Measurements from ENCODE around the gene WASHC4.
A peak's percentile ranks its signal among the peaks of the same experiment; 100 is the strongest.

Gene WASHC4

GRCh38 chr12:105189293-105189692, 81.8 kb downstream of the WASHC4 start:
- no peaks in the 10 kb centered on the region for H3K9me3 Mint-ChIP-seq
- ATAC-seq (replicated peaks) (no peak), DNase-seq (no peak)
- H3K4me1 Mint-ChIP-seq (ENCODE audit: low read depth in 2 of 2) = peaks cover 3 to 4% of the 10 kb centered on the region in 2 donors
- no peaks in the 10 kb centered on the region for H3K27me3 Mint-ChIP-seq
- no peak overlapping the region for H3K27ac Mint-ChIP-seq
- H3K4me3 Mint-ChIP-seq = no peak overlapping the region
- peaks cover 52% of the 10 kb centered on the region for H3K36me3 Mint-ChIP-seq (ENCODE audit: insufficient read depth)

- H3K36me3 Mint-ChIP-seq (ENCODE audit: insufficient read depth) = peaks cover 55% of the 10 kb centered on the region
- DNase-seq (no peak), ATAC-seq (replicated peaks) (no peak)
- H3K27ac Mint-ChIP-seq = peak overlapping the region; percentile 6 to 42
- no peak overlapping the region for H3K4me3 Mint-ChIP-seq
- H3K27me3 Mint-ChIP-seq = no peaks in the 10 kb centered on the region
- H3K9me3 Mint-ChIP-seq = no peaks in the 10 kb centered on the region
- peaks cover 0 to 4% of the 10 kb centered on the region in 2 donors for H3K4me1 Mint-ChIP-seq (ENCODE audit: low read depth in 2 of 2)
Measured at GRCh38 chr12:105190530-105190929, 83.0 kb downstream of the WASHC4 start.

- ATAC-seq (replicated peaks) (no peak), DNase-seq (no peak)
- no peaks in the 10 kb centered on the region for H3K9me3 Mint-ChIP-seq
- no peaks in the 10 kb centered on the region for H3K27me3 Mint-ChIP-seq
- peaks cover 0 to 4% of the 10 kb centered on the region in 2 donors for H3K4me1 Mint-ChIP-seq (ENCODE audit: low read depth in 2 of 2)
- no peak overlapping the region for H3K27ac Mint-ChIP-seq
- H3K4me3 Mint-ChIP-seq = no peak overlapping the region
- peaks cover 42% of the 10 kb centered on the region for H3K36me3 Mint-ChIP-seq (ENCODE audit: insufficient read depth)
Measured at GRCh38 chr12:105192624-105193225, 85.2 kb downstream of the WASHC4 start.

GRCh38 chr12:105194947-105195346, 87.4 kb downstream of the WASHC4 start:
- H3K4me1 Mint-ChIP-seq (ENCODE audit: low read depth in 2 of 2) = peaks cover 0 to 4% of the 10 kb centered on the region in 2 donors
- no peaks in the 10 kb centered on the region for H3K9me3 Mint-ChIP-seq
- H3K27ac Mint-ChIP-seq = no peak overlapping the region
- ATAC-seq (replicated peaks) (no peak), DNase-seq (no peak)
- H3K4me3 Mint-ChIP-seq = no peak overlapping the region
- H3K27me3 Mint-ChIP-seq = no peaks in the 10 kb centered on the region
- H3K36me3 Mint-ChIP-seq (ENCODE audit: insufficient read depth) = peaks cover 37% of the 10 kb centered on the region

- Mint-ChIP-seq H3K36me3 (ENCODE audit: insufficient read depth) (peaks cover 34% of the 10 kb centered on the region), H3K27ac (peak overlapping the region in 1 of 2 donors; percentile 12), H3K27me3 (no peaks in the 10 kb centered on the region)
Measured at GRCh38 chr12:105196090-105196489, 88.6 kb downstream of the WASHC4 start.

GRCh38 chr12:105198961-105199360, 91.4 kb downstream of the WASHC4 start:
- ATAC-seq (replicated peaks) (no peak), DNase-seq (no peak)
- Mint-ChIP-seq H3K27ac (peak overlapping the region in 1 of 2 donors; percentile 82), H3K9me3 (no peaks in the 10 kb centered on the region), H3K4me1 (ENCODE audit: low read depth in 2 of 2) (no peaks in the 10 kb centered on the region), H3K27me3 (no peaks in the 10 kb centered on the region), H3K36me3 (ENCODE audit: insufficient read depth) (peaks cover 30% of the 10 kb centered on the region), H3K4me3 (no peak overlapping the region)

More at GRCh38 chr12:105196090-105196489, 88.6 kb downstream of the WASHC4 start:
- Mint-ChIP-seq H3K9me3 (no peaks in the 10 kb centered on the region), H3K4me1 (ENCODE audit: low read depth in 2 of 2) (no peaks in the 10 kb centered on the region), H3K4me3 (no peak overlapping the region)
- ATAC-seq (replicated peaks) (no peak), DNase-seq (no peak)

GRCh38 chr12:105200385-105200784, 92.9 kb downstream of the WASHC4 start:
- H3K36me3 Mint-ChIP-seq (ENCODE audit: insufficient read depth) = peaks cover 25% of the 10 kb centered on the region
- ATAC-seq (replicated peaks) = no peak

GRCh38 chr12:105201299-105201698, 93.8 kb downstream of the WASHC4 start:
- H3K4me3 Mint-ChIP-seq = no peak overlapping the region
- ATAC-seq (replicated peaks) (no peak), DNase-seq (no peak)
- H3K36me3 Mint-ChIP-seq (ENCODE audit: insufficient read depth) = peaks cover 28% of the 10 kb centered on the region
- no peaks in the 10 kb centered on the region for H3K4me1 Mint-ChIP-seq (ENCODE audit: low read depth in 2 of 2)
- no peak overlapping the region for H3K27ac Mint-ChIP-seq
- H3K9me3 Mint-ChIP-seq = no peaks in the 10 kb centered on the region
- no peaks in the 10 kb centered on the region for H3K27me3 Mint-ChIP-seq

More at GRCh38 chr12:105200385-105200784, 92.9 kb downstream of the WASHC4 start:
- Mint-ChIP-seq H3K9me3 (no peaks in the 10 kb centered on the region), H3K4me3 (no peak overlapping the region), H3K27me3 (no peaks in the 10 kb centered on the region), H3K27ac (peak overlapping the region in 1 of 2 donors; percentile 10), H3K4me1 (ENCODE audit: low read depth in 2 of 2) (no peaks in the 10 kb centered on the region)
- DNase-seq = no peak

GRCh38 chr12:105202202-105202601, 94.7 kb downstream of the WASHC4 start:
- peak overlapping the region in 1 of 2 donors; percentile 41 for H3K27ac Mint-ChIP-seq
- ATAC-seq (replicated peaks) (no peak), DNase-seq (no peak)
- H3K27me3 Mint-ChIP-seq = no peaks in the 10 kb centered on the region
- H3K36me3 Mint-ChIP-seq (ENCODE audit: insufficient read depth) = peaks cover 27% of the 10 kb centered on the region
- H3K4me3 Mint-ChIP-seq = no peak overlapping the region
- H3K4me1 Mint-ChIP-seq (ENCODE audit: low read depth in 2 of 2) = no peaks in the 10 kb centered on the region
- H3K9me3 Mint-ChIP-seq = no peaks in the 10 kb centered on the region

- no peaks in the 10 kb centered on the region for H3K9me3 Mint-ChIP-seq
- no peaks in the 10 kb centered on the region for H3K27me3 Mint-ChIP-seq
- H3K36me3 Mint-ChIP-seq (ENCODE audit: insufficient read depth) = peaks cover 36% of the 10 kb centered on the region
- peak overlapping the region in 1 of 2 donors; percentile 38 for H3K27ac Mint-ChIP-seq
- no peak for ATAC-seq (replicated peaks)
- DNase-seq = no peak
- H3K4me3 Mint-ChIP-seq = no peak overlapping the region
- H3K4me1 Mint-ChIP-seq (ENCODE audit: low read depth in 2 of 2) = no peaks in the 10 kb centered on the region
Measured at GRCh38 chr12:105204127-105204526, 96.6 kb downstream of the WASHC4 start.

GRCh38 chr12:105204916-105205315, 97.4 kb downstream of the WASHC4 start:
- Mint-ChIP-seq H3K4me3 (no peak overlapping the region), H3K9me3 (no peaks in the 10 kb centered on the region), H3K27ac (no peak overlapping the region), H3K4me1 (ENCODE audit: low read depth in 2 of 2) (no peaks in the 10 kb centered on the region), H3K36me3 (ENCODE audit: insufficient read depth) (peaks cover 39% of the 10 kb centered on the region), H3K27me3 (no peaks in the 10 kb centered on the region)
- no peak for ATAC-seq (replicated peaks)
- DNase-seq = no peak

GRCh38 chr12:105205322-105206048, 98.0 kb downstream of the WASHC4 start:
- no peak for ATAC-seq (replicated peaks)
- no peak for DNase-seq
- Mint-ChIP-seq H3K4me3 (no peak overlapping the region), H3K4me1 (ENCODE audit: low read depth in 2 of 2) (no peaks in the 10 kb centered on the region), H3K27me3 (no peaks in the 10 kb centered on the region), H3K36me3 (ENCODE audit: insufficient read depth) (peaks cover 41% of the 10 kb centered on the region), H3K9me3 (no peaks in the 10 kb centered on the region), H3K27ac (no peak overlapping the region)

GRCh38 chr12:105206686-105207374, 99.3 kb downstream of the WASHC4 start:
- ATAC-seq (replicated peaks) (no peak), DNase-seq (no peak)
- no peak overlapping the region for H3K4me3 Mint-ChIP-seq
- no peaks in the 10 kb centered on the region for H3K4me1 Mint-ChIP-seq (ENCODE audit: low read depth in 2 of 2)
- peaks cover 50% of the 10 kb centered on the region for H3K36me3 Mint-ChIP-seq (ENCODE audit: insufficient read depth)
- no peak overlapping the region for H3K27ac Mint-ChIP-seq
- H3K27me3 Mint-ChIP-seq = no peaks in the 10 kb centered on the region
- no peaks in the 10 kb centered on the region for H3K9me3 Mint-ChIP-seq

GRCh38 chr12:105209091-105209490, 101.6 kb downstream of the WASHC4 start:
- H3K4me3 Mint-ChIP-seq = no peak overlapping the region
- H3K27ac Mint-ChIP-seq = peak overlapping the region in 1 of 2 donors; percentile 44
- H3K4me1 Mint-ChIP-seq (ENCODE audit: low read depth in 2 of 2) = no peaks in the 10 kb centered on the region
- DNase-seq (no peak), ATAC-seq (replicated peaks) (no peak)
- H3K27me3 Mint-ChIP-seq = no peaks in the 10 kb centered on the region
- peaks cover 40% of the 10 kb centered on the region for H3K36me3 Mint-ChIP-seq (ENCODE audit: insufficient read depth)
- H3K9me3 Mint-ChIP-seq = no peaks in the 10 kb centered on the region

All from effector memory CD8-positive, alpha-beta T cell (primary cell).